OCI-LY7 (cell line): ENCODE data around the gene UBE2G2. TPM values are rescaled to one million over a fixed set of nuclear protein-coding genes. Genes with fewer than 3 reads are reported as not detected.

Experiments used
- BruUV-seq: library from RNA; stranded (reverse); fragments of 400-500 nt; replicated peaks from 2 replicates; lab custom pipeline; 2021; lab: Mats Ljungman, UMichigan
- CTCF ChIA-PET: fragments of 300-600 bp; sonication (Branson Sonifier 250); formaldehyde crosslinking; loops from one replicate; lab custom pipeline; 2022; ENCODE audit warnings: antibody characterized with exemption; ENCODE audit not compliant: unreplicated experiment; lab: Charles Lee
- POLR2A ChIA-PET: fragments of 300-600 bp; sonication (Branson Sonifier 250); formaldehyde crosslinking; loops from one replicate; lab custom pipeline; 2022; ENCODE audit warnings: antibody characterized with exemption; lab: Charles Lee
- DNase-seq: peaks from one replicate; pipeline ENCODE4 v3.0.0-alpha.2; 2015; ENCODE audit warnings: low spot score
- H2AFZ ChIP-seq: fragments of 200-600 bp; sonication (generic), shearing (Covaris generic); 2 replicates; pipeline ENCODE4 v1.6.1; 2014; ENCODE audit warnings: mild to moderate bottlenecking, antibody characterized with exemption, low read length, moderate library complexity
- H3K27ac ChIP-seq: fragments of 200-600 bp; sonication (generic); 2 replicates; pipeline ENCODE4 v1.5.1; 2014; ENCODE audit warnings: mixed run types, low read depth, mild to moderate bottlenecking, moderate library complexity, low read length, inconsistent platforms; ENCODE audit not compliant: poor library complexity, severe bottlenecking
- H3K36me3 ChIP-seq: fragments of 200-600 bp; sonication (generic); 2 replicates; pipeline ENCODE4 v1.6.1; 2014; ENCODE audit warnings: mild to moderate bottlenecking, antibody characterized with exemption, low read length, moderate library complexity, mixed read lengths; ENCODE audit not compliant: insufficient read depth
- H3K4me1 ChIP-seq: fragments of 200-600 bp; sonication (generic); 2 replicates; pipeline ENCODE4 v1.5.1; 2014; ENCODE audit warnings: mild to moderate bottlenecking, low read length; ENCODE audit not compliant: insufficient read depth, poor library complexity, severe bottlenecking
- H3K4me2 ChIP-seq: fragments of 200-600 bp; sonication (generic); 2 replicates; pipeline ENCODE4 v1.6.1; 2014; ENCODE audit warnings: mild to moderate bottlenecking, low read length
- H3K4me3 ChIP-seq: fragments of 200-600 bp; sonication (generic); 2 replicates; pipeline ENCODE4 v1.5.1; 2014; ENCODE audit warnings: mild to moderate bottlenecking, low read depth, low read length; ENCODE audit not compliant: poor library complexity, severe bottlenecking
- H3K79me2 ChIP-seq: fragments of 200-600 bp; sonication (generic); 2 replicates; pipeline ENCODE4 v1.6.1; 2016; ENCODE audit warnings: low read depth, mild to moderate bottlenecking, low read length, moderate library complexity, mixed read lengths; ENCODE audit not compliant: insufficient read depth
- H3K9me2 ChIP-seq: fragments of 200-600 bp; sonication (generic); 2 replicates; pipeline ENCODE4 v1.6.1; 2016; ENCODE audit warnings: mild to moderate bottlenecking, low read length, mixed read lengths; ENCODE audit not compliant: insufficient read depth
- H3K9me3 ChIP-seq: fragments of 200-600 bp; sonication (generic); 2 replicates; pipeline ENCODE4 v1.6.1; 2014; ENCODE audit warnings: mild to moderate bottlenecking, mixed run types, low read length, mixed read lengths
- H4K20me1 ChIP-seq: fragments of 200-600 bp; sonication (generic); 2 replicates; pipeline ENCODE4 v1.6.1; 2014; ENCODE audit warnings: mild to moderate bottlenecking, antibody characterized with exemption, low read length, moderate library complexity, mixed read lengths; ENCODE audit not compliant: insufficient read depth
- EZH2phosphoT487 ChIP-seq: fragments of 200-600 bp; sonication (generic); IDR thresholded peaks from 2 replicates; pipeline ENCODE4 v1.6.1; 2018; ENCODE audit warnings: low read depth, borderline replicate concordance, mild to moderate bottlenecking, mixed run types, antibody characterized with exemption, low read length, moderate library complexity, mixed read lengths
- intact Hi-C: fragments of 100-400 bp; cut with micrococcal nuclease; formaldehyde crosslinking; loops from one replicate; pipeline ENCODE4 v1.10.0; 2022; ENCODE audit not compliant: unreplicated experiment
- total RNA-seq, 2 experiments: library from RNA; depleted of rRNA in 1 of 2; stranded (reverse); fragments of >200 nt in 1 of 2; shearing (Covaris generic) in 1 of 2; gene quantifications; 2 replicates each; pipeline ENCODE4 v1.2.3, GENCODE V29; 2014 to 2022
- TF ChIP-seq, protein P1 (sequence below): fragments of 200-600 bp; sonication (generic); conservative IDR thresholded peaks from 2 replicates; pipeline ENCODE4 v1.5.1; 2014; ENCODE audit warnings: mild to moderate bottlenecking, antibody characterized with exemption, low read length, moderate library complexity, mixed read lengths

The UBE2G2 gene
- total RNA-seq, 2 experiments from 2014 or later, result 104 to 141 TPM

DNA sequence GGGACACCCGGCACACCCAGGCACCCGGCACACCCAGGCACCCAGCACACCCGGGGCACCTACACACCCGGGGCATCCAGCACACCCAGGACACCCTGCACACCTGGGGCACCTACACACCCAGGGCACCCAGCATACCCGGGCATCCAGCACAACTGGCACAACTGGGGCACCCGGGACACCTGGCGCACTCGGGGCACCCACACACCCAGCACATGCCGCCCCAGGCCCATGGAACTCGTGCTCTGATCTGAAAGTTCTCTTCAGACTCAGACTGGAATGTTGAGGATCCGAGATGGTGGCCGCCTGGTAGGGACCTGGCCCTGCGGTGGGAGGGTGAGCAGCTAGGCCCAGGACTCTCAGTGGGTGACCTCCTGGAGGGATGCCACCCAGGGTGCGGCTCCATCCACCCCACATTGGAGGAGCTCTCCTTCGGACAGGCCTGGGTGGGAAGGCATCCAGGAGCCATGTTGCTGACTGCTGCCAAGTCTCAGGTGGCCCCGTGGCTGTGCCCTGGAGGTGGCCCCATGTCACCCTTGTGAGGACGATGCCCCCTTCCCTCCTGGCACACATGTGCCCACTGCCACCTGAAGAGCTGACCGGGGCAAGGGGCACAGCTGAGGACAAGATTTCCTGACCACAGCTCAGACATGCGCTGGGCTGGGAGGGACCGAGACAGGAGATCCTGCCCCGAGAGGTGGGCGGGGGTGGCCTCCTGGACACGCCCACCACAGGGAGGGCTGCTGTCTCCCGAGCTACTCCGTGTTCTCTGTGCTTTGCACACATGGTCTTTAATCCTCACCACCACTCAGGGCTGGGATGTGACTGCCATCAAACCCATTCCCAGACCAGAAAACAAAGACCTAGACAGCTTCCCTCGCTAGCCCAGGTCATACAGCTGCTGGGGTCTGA lies 37.0 kb downstream of the UBE2G2 start:
- intact Hi-C loops, result no loop called here
- H3K4me1 ChIP-seq, result no peaks in the 10 kb centered on the region
- POLR2A ChIA-PET, result no interaction called here
- H3K27ac ChIP-seq, result no peak overlapping the region
- peaks cover 8% of the 10 kb centered on the region; the same call in 1 of the 2 replicates for H3K36me3 ChIP-seq
- TF ChIP-seq, protein P1, sequence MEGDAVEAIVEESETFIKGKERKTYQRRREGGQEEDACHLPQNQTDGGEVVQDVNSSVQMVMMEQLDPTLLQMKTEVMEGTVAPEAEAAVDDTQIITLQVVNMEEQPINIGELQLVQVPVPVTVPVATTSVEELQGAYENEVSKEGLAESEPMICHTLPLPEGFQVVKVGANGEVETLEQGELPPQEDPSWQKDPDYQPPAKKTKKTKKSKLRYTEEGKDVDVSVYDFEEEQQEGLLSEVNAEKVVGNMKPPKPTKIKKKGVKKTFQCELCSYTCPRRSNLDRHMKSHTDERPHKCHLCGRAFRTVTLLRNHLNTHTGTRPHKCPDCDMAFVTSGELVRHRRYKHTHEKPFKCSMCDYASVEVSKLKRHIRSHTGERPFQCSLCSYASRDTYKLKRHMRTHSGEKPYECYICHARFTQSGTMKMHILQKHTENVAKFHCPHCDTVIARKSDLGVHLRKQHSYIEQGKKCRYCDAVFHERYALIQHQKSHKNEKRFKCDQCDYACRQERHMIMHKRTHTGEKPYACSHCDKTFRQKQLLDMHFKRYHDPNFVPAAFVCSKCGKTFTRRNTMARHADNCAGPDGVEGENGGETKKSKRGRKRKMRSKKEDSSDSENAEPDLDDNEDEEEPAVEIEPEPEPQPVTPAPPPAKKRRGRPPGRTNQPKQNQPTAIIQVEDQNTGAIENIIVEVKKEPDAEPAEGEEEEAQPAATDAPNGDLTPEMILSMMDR, result no peak
- no peak for TF ChIP-seq EZH2phosphoT487
- CTCF ChIA-PET, result interaction anchor here (0.6 kb wide), 1 partner anchor 115 kb away, joined by 3 read pairs; no protein-coding TSS in a partner anchor
- DNase-seq, result no peak
- H4K20me1 ChIP-seq, result no peaks in the 10 kb centered on the region
- no peak overlapping the region for H2AFZ ChIP-seq
- H3K9me2 ChIP-seq, result no peaks in the 10 kb centered on the region
- BruUV-seq, result no TSS peak
- H3K79me2 ChIP-seq, result no peaks in the 10 kb centered on the region
- no peaks in the 10 kb centered on the region for H3K9me3 ChIP-seq
- H3K4me2 ChIP-seq, result no peak overlapping the region
- H3K4me3 ChIP-seq, result no peak overlapping the region

DNA sequence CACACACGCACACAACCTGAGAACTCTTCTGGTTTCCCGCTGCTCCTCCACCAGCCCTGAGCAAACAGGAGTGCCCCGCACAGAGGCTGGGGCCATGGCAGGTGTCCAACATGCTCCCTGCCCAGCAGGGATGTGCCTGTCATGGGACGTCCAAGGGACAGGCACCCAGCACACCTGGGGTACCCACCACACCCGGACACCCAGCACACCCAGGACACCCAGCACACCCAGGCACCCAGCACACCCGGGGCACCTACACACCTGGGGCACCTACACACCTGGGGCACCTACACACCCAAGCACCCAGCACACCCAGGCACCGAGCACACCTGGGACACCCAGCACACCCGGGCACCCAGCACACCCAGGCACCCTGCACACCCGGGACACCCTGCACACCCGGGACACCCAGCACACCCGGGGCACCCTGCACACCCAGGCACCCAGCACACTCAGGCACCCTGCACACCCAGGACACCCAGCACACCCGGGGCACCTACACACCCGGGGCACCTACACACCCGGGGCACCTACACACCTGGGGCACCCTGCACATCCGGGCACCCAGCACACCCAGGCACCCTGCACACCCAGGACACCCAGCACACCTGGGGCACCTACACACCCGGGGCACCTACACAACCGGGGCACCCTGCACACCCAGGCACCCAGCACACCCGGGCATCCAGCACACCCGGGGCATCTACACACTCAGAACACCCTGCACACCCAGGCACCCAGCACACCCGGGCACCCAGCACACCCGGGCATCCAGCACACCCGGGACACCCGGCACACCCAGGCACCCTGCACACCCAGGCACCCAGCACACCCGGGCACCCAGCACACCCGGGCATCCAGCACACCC lies 37.9 kb downstream of the UBE2G2 start:
- Histone ChIP-seq H3K4me3 (no peak overlapping the region), H3K79me2 (no peaks in the 10 kb centered on the region), H3K27ac (no peak overlapping the region), H3K9me3 (no peaks in the 10 kb centered on the region), H2AFZ (no peak overlapping the region), H3K4me2 (no peak overlapping the region), H3K9me2 (no peaks in the 10 kb centered on the region), H3K36me3 (peaks cover 5% of the 10 kb centered on the region; the same call in 1 of the 2 replicates), H4K20me1 (no peaks in the 10 kb centered on the region), H3K4me1 (no peaks in the 10 kb centered on the region)
- POLR2A ChIA-PET, result no interaction called here
- no peak for DNase-seq
- TF ChIP-seq EZH2phosphoT487, result no peak
- TF ChIP-seq, protein P1, result no peak
- intact Hi-C loops, result no loop called here
- CTCF ChIA-PET, result interaction anchor here (0.6 kb wide), 2 partner anchors 403 to 409 kb away, joined by 3 to 4 read pairs; no protein-coding TSS in a partner anchor
- BruUV-seq, result no TSS peak
